ENCODE measurements around the gene NAA38.
A peak's percentile ranks its signal among the peaks of the same experiment; 100 is the strongest.

The NAA38 gene

DNA sequence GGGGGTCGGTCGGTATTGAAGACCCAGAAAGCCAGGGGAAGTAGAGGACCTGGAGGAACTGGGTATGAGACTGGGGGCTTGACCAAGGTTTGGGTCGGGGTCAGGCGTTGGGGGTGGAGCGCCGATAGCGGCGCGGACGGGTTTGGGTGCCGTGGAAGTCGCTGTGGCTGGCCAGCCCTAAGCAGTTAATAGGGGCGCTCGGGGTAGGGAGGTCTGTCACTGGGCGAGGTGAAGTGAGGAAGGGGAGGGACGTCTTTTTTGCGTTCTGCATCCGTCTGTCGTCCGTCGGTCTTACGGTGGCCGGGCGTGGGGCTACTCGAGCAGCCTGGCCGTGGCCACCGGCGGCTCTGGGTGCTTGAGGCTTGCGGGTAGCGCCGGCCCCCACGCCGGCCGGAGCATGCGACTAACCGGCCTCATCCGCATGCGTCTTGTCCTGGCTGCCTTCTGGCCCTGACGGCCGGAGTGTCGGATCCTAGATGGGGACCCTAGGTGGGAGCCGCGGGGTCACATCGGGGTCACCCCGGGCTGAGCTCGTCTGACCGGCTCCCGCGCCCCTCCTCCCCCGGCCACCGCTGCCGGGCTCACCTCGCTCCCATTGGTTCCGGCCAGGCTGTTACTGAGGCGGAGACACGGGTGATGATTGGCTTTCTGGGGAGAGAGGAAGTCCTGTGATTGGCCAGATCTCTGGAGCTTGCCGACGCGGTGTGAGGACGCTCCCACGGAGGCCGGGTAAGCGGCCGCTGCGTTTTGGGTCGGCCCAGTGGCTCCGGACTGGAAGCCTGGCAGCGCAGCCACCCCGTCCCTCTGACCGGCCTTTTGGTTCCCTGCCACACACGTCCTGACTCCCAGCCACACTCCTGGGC is 12.8 kb downstream of the NAA38 start (continued):
- TF ChIP-seq, protein P1, sequence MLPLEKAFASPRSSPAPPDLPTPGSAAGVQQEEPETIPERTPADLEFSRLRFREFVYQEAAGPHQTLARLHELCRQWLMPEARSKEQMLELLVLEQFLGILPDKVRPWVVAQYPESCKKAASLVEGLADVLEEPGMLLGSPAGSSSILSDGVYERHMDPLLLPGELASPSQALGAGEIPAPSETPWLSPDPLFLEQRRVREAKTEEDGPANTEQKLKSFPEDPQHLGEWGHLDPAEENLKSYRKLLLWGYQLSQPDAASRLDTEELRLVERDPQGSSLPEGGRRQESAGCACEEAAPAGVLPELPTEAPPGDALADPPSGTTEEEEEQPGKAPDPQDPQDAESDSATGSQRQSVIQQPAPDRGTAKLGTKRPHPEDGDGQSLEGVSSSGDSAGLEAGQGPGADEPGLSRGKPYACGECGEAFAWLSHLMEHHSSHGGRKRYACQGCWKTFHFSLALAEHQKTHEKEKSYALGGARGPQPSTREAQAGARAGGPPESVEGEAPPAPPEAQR (tag by site-specific recombination; IDR thresholded peaks at IDR 0.05) = no peak
- TF ChIP-seq ZNF473 (tag by site-specific recombination; IDR thresholded peaks at IDR 0.05) = no peak
- peak; percentile 43; the same call in 1 of the 2 replicates for TF ChIP-seq KLF8 (tag by site-specific recombination; IDR thresholded peaks at IDR 0.05)
- TF ChIP-seq, protein P2, sequence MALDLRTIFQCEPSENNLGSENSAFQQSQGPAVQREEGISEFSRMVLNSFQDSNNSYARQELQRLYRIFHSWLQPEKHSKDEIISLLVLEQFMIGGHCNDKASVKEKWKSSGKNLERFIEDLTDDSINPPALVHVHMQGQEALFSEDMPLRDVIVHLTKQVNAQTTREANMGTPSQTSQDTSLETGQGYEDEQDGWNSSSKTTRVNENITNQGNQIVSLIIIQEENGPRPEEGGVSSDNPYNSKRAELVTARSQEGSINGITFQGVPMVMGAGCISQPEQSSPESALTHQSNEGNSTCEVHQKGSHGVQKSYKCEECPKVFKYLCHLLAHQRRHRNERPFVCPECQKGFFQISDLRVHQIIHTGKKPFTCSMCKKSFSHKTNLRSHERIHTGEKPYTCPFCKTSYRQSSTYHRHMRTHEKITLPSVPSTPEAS (tag by site-specific recombination; IDR thresholded peaks at IDR 0.05) = no peak
- 0 out of 2 replicates have a peak, but pooled peaks have one; percentile 23 for TF ChIP-seq ZNF610 (tag by site-specific recombination; IDR thresholded peaks at IDR 0.05; ENCODE audit: borderline replicate concordance)
- TF ChIP-seq ZFP37 (tag by site-specific recombination; IDR thresholded peaks at IDR 0.05) = 0 out of 2 replicates have a peak, but pooled peaks have one; percentile 27
- no peak for TF ChIP-seq SCRT1 (tag by site-specific recombination; IDR thresholded peaks at IDR 0.05; ENCODE audit: borderline replicate concordance)
- TF ChIP-seq ZNF664 (tag by site-specific recombination; IDR thresholded peaks at IDR 0.05) = no peak
- TF ChIP-seq ZNF292 (tag by site-specific recombination; IDR thresholded peaks at IDR 0.05; ENCODE audit: borderline replicate concordance, low read depth) = no peak
- peak; percentile 98 for TF ChIP-seq BCL11A (tag by site-specific recombination; IDR thresholded peaks at IDR 0.05; ENCODE audit: low read depth)
- no peak for TF ChIP-seq ZNF530 (tag by site-specific recombination; IDR thresholded peaks at IDR 0.05; ENCODE audit: low read depth)
- no peak for TF ChIP-seq ZNF169 (tag by site-specific recombination; IDR thresholded peaks at IDR 0.05)
- TF ChIP-seq ZNF112 (tag by site-specific recombination; IDR thresholded peaks at IDR 0.05) = no peak
- peak; percentile 84 for TF ChIP-seq ZNF341 (tag by site-specific recombination; IDR thresholded peaks at IDR 0.05; ENCODE audit: low read depth)
- TF ChIP-seq ZFP3 (tag by site-specific recombination; IDR thresholded peaks at IDR 0.05; ENCODE audit: low read depth) = no peak
- no peak for TF ChIP-seq ZNF707 (tag by site-specific recombination; IDR thresholded peaks at IDR 0.05)
- TF ChIP-seq ZBTB17 (tag by site-specific recombination; IDR thresholded peaks at IDR 0.05) = peak; percentile 99
- TF ChIP-seq ZNF248 (tag by site-specific recombination; IDR thresholded peaks at IDR 0.05) = no peak
- no peak for TF ChIP-seq SALL2 (tag by site-specific recombination; IDR thresholded peaks at IDR 0.05; ENCODE audit: borderline replicate concordance)
- TF ChIP-seq GLIS2 (tag by site-specific recombination; IDR thresholded peaks at IDR 0.05) = peak; percentile 94
- TF ChIP-seq ZNF2 (tag by site-specific recombination; IDR thresholded peaks at IDR 0.05) = 0 out of 2 replicates have a peak, but pooled peaks have one; percentile 11
- TF ChIP-seq ZNF184 (tag by site-specific recombination; IDR thresholded peaks at IDR 0.05) = no peak
- TF ChIP-seq ZNF140 (tag by site-specific recombination; IDR thresholded peaks at IDR 0.05) = no peak
- 0 out of 2 replicates have a peak, but pooled peaks have one; percentile 14 for TF ChIP-seq ZNF266 (tag by site-specific recombination; IDR thresholded peaks at IDR 0.05; ENCODE audit: low read depth)
- no peak for TF ChIP-seq IKZF3 (tag by site-specific recombination; IDR thresholded peaks at IDR 0.05)
- TF ChIP-seq FEZF1 (tag by site-specific recombination; IDR thresholded peaks at IDR 0.05) = no peak
- TF ChIP-seq ZNF600 (tag by site-specific recombination; IDR thresholded peaks at IDR 0.05) = peak; percentile 44
- no peak for TF ChIP-seq ZNF596 (tag by site-specific recombination; IDR thresholded peaks at IDR 0.05)
- TF ChIP-seq ZNF785 (tag by site-specific recombination; IDR thresholded peaks at IDR 0.05) = 0 out of 2 replicates have a peak, but pooled peaks have one; percentile 70
- 0 out of 2 replicates have a peak, but pooled peaks have one; percentile 23 for TF ChIP-seq ZBTB48 (tag by site-specific recombination; IDR thresholded peaks at IDR 0.05)
- peak; percentile 12; the same call in 1 of the 2 replicates for TF ChIP-seq ZNF76 (tag by site-specific recombination; IDR thresholded peaks at IDR 0.05; ENCODE audit: borderline replicate concordance, low read depth)
- TF ChIP-seq, protein P3, sequence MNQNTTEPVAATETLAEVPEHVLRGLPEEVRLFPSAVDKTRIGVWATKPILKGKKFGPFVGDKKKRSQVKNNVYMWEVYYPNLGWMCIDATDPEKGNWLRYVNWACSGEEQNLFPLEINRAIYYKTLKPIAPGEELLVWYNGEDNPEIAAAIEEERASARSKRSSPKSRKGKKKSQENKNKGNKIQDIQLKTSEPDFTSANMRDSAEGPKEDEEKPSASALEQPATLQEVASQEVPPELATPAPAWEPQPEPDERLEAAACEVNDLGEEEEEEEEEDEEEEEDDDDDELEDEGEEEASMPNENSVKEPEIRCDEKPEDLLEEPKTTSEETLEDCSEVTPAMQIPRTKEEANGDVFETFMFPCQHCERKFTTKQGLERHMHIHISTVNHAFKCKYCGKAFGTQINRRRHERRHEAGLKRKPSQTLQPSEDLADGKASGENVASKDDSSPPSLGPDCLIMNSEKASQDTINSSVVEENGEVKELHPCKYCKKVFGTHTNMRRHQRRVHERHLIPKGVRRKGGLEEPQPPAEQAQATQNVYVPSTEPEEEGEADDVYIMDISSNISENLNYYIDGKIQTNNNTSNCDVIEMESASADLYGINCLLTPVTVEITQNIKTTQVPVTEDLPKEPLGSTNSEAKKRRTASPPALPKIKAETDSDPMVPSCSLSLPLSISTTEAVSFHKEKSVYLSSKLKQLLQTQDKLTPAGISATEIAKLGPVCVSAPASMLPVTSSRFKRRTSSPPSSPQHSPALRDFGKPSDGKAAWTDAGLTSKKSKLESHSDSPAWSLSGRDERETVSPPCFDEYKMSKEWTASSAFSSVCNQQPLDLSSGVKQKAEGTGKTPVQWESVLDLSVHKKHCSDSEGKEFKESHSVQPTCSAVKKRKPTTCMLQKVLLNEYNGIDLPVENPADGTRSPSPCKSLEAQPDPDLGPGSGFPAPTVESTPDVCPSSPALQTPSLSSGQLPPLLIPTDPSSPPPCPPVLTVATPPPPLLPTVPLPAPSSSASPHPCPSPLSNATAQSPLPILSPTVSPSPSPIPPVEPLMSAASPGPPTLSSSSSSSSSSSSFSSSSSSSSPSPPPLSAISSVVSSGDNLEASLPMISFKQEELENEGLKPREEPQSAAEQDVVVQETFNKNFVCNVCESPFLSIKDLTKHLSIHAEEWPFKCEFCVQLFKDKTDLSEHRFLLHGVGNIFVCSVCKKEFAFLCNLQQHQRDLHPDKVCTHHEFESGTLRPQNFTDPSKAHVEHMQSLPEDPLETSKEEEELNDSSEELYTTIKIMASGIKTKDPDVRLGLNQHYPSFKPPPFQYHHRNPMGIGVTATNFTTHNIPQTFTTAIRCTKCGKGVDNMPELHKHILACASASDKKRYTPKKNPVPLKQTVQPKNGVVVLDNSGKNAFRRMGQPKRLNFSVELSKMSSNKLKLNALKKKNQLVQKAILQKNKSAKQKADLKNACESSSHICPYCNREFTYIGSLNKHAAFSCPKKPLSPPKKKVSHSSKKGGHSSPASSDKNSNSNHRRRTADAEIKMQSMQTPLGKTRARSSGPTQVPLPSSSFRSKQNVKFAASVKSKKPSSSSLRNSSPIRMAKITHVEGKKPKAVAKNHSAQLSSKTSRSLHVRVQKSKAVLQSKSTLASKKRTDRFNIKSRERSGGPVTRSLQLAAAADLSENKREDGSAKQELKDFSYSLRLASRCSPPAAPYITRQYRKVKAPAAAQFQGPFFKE (tag by site-specific recombination; IDR thresholded peaks at IDR 0.05; ENCODE audit: borderline replicate concordance) = no peak

Measured in HEK293 (cell line).